Measurements from ENCODE around the gene FGF14.

DNA sequence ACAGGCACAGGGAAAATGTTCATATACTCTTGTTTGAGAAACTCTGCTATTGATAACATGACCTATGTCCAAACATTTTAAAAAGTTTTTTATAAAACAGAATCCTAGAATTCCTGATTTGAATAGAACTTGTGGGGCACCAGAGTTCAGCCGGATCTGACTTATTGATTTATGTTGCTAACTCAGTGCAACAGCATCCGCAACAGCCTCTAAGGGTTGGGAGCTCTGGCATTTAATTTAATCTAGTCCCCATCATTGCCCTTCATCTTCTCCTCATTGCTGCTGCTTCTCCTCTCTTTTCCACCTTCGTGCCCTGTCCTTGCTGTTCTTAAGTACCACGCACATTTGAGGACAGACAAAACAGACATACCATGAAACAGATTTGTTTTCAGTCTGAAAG lies 214.5 kb downstream of the FGF14 start:
- TF ChIP-seq, protein P1, sequence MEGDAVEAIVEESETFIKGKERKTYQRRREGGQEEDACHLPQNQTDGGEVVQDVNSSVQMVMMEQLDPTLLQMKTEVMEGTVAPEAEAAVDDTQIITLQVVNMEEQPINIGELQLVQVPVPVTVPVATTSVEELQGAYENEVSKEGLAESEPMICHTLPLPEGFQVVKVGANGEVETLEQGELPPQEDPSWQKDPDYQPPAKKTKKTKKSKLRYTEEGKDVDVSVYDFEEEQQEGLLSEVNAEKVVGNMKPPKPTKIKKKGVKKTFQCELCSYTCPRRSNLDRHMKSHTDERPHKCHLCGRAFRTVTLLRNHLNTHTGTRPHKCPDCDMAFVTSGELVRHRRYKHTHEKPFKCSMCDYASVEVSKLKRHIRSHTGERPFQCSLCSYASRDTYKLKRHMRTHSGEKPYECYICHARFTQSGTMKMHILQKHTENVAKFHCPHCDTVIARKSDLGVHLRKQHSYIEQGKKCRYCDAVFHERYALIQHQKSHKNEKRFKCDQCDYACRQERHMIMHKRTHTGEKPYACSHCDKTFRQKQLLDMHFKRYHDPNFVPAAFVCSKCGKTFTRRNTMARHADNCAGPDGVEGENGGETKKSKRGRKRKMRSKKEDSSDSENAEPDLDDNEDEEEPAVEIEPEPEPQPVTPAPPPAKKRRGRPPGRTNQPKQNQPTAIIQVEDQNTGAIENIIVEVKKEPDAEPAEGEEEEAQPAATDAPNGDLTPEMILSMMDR (conservative IDR thresholded peaks at IDR 0.05; ENCODE audit: low read length): no peak
- TF ChIP-seq EZH2phosphoT487 (IDR thresholded peaks at IDR 0.05; ENCODE audit: borderline replicate concordance, low read depth, low read length): no peak
